Measurements from ENCODE around the gene RAC2.
"Not testable (repeated sequence)": the region's sequence is repeated elsewhere in the genome, so short reads cannot be mapped to it uniquely, and the experiment has no call there.

The RAC2 gene

DNA sequence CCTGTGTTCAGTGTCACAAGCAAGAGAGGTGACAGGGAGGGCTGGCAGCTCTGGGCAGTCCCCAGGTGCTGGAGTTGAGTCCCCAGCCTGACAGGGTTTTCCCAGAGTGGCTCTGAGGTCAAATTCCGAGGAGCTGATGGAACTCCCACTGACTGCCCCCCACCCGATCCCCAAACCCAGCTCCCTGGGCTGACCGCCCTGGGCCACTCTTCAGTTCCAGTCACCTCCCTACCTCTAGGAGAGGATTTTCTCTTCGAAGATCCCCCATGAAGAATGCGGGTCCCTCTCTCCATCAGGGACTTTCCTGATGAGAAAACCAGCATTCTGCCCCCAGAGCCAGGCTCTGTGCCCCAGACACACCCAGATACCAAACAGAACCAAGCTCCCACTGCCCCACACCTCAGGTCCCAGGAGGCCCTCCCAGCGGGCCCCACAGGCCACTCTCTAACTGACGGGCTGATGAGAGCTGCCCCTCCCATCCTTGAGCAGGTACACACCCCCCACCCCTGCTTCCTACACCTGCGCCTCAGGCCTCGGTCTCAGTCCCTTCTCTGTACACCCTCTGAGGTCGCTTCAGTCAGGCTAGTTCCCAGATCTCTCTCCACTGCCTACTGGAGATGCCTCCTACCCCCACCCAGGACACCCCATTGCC, 12.1 kb upstream of the RAC2 start:
- no peak overlapping the region for H3K4me3 ChIP-seq (ENCODE audit: low read depth, low read length)

DNA sequence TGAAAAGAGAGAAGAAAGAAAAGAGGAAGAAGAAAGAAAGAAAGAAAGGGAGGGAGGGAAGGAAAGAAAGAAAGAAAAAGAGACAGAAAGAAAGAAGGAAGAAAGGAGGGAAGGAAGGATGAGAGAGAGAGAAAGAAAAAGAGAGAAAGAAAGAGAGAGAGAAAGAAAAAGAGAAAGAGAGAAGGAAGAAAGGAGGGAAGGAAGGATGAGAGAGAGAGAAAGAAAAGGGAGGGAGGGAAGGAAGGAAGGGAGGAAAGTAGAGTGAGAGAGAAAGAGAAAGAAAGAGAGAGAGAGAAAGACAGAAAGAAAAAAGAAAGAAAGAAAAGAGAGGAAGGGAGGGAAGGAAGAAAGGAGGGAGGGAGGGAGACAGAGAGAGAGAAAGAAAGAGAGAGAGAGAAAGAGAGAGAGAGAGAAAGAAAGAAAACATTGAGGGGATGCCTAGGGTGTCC, 11.5 kb upstream of the RAC2 start:
- H3K4me3 ChIP-seq (ENCODE audit: low read depth, low read length), result no peak overlapping the region

DNA sequence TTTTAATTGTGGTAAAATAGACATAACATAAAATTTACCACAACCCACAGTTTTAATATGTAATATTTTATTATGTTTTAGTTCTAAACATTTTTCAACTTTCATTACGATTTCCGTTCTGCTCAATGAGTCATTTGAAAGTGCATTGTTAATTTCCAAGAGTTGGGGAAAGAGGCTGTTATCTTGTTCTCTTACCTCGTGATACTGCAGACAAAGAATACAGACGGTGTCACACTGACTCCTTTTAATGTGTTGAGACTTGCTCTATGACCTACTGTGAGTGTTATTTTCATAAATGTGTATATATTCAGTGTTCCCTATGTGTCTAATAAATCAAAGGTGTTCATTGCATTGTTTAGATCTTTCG, 10.8 kb upstream of the RAC2 start:
- no peak overlapping the region for H3K4me3 ChIP-seq (ENCODE audit: low read depth, low read length)

DNA sequence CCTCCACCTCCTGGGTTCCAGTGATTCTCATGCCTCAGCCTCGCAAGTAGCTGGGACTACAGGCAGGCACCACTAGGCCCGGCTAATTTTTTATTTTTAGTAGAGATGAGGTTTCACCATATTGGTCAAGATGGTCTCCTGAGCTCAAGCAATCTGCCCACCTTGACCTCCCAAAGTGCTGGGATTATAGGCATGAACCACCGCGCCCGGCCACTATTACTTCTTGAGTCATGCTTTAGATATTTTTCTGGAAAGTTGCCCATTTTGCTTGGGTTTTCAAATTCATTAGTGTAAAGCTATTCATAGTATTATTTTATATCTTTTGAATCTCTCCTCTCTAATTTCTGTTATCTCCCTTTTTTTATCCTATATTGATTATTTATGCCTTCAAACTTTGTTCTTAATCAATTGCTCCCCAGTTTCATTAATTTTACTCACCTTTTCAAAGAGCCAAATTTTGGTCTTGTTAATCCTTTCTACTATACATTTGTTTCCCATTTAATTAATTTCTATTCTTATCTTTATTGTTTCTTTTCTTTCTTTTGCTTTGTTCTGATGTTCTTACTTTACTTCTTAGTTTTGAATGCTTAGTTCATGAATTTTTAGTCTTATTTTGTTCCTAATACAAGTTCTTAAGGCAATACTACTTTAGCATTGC, 10.3 kb upstream of the RAC2 start:
- no peak overlapping the region for H3K4me3 ChIP-seq (ENCODE audit: low read depth, low read length)

DNA sequence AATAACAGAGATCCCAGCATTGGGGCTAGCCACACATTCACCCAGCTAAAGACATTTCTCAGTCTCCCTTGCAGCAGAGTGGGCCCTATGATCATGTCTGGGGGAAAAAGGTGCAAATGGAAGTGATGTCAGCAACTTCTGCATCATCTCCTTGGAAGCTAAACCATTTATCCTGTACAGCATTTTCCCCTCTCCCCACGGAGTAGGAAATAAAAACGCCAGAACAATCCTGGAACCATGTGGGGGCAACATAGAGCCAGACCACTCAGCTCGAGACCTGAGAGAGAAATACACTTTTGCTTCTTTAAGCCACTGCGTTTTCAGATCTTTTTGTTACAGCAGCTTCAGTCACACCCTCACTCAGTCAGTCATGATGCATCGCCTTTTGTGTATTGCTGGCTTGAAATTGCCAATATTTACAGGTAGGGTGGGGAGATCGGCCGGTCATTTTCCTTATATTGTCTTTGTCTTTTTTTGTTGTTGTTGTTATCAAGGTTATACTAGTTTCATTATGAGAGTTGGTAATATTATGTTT, 9.1 kb upstream of the RAC2 start:
- no peak overlapping the region for H3K4me3 ChIP-seq (ENCODE audit: low read depth, low read length)

DNA sequence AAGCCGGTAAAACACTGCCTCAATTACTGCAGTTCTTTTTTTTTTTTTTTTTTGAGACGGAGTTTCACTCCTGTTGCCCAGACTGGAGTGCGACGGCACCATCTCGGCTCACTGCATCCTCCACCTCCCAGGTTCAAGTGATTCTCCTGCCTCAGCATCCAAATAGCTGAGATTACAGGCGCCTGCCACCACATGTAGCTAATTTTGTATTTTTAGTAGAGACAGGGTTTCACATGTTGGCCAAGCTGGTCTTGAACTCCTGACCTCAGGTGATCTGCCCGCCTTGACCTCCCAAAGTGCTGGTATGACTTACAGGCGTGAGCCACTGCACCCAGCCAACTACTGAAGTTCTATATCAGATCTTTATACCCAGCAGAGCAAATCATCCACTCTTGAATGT, 7.8 kb upstream of the RAC2 start:
- not testable (repeated sequence) for H3K4me3 ChIP-seq (ENCODE audit: low read depth, low read length)

DNA sequence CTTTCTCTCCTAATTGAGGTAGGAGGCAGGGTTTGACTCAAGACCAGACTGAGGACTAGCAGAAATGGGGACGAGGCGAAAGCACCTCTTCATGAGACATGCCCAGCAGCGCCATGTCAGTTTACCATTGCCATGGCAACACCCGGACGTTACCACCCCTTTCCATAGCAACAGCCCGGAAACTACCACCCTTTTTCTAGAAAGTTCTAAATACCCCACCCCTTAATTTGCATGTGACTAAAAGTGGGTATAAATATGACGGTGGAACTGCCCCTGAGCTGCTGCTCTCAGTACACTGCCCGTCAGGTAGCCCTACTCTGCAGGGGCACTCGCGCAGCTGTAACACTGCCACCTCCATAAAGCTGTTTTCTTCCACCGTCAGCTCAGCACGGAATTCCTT, 5.9 kb upstream of the RAC2 start:
- no peak overlapping the region for H3K4me3 ChIP-seq (ENCODE audit: low read depth, low read length)

DNA sequence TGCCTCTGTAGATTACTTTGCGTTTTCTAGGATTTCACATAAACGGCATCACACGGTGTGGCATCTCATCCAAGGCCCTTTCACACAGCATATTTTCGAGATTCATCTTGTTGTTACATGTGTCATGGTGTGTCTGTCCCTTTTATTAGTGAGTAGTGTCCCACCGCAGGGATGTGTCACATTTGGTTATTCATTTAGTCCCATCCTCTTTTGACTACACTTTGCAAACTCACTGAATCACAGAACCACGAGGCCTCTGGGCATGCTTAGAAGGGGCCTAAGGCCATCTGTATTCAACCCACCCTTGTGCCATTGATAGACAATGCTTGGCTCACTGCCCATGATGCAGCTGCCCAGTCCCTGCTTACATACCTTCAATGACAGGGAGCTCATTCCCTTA, 4.2 kb upstream of the RAC2 start:
- H3K4me3 ChIP-seq (ENCODE audit: low read depth, low read length), result no peak overlapping the region

DNA sequence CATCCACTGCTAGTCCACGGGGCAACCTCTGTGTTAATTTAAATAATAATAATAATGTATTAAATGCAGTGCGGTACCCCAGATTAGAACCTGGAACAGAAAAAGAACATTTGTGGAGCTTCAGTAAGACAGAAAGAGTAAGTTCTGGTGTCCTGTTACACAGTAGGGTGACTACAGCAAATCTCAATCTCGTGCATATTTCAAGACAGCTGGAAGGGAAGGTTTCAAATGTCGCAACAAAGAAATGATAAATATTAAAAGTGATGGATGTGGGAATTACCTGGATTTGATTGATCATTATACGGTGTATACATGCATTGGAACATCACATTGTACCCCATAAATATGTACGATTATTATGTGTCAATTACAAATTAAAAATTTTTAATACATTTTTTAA, 1.7 kb upstream of the RAC2 start:
- no peak overlapping the region for H3K4me3 ChIP-seq (ENCODE audit: low read depth, low read length)

DNA sequence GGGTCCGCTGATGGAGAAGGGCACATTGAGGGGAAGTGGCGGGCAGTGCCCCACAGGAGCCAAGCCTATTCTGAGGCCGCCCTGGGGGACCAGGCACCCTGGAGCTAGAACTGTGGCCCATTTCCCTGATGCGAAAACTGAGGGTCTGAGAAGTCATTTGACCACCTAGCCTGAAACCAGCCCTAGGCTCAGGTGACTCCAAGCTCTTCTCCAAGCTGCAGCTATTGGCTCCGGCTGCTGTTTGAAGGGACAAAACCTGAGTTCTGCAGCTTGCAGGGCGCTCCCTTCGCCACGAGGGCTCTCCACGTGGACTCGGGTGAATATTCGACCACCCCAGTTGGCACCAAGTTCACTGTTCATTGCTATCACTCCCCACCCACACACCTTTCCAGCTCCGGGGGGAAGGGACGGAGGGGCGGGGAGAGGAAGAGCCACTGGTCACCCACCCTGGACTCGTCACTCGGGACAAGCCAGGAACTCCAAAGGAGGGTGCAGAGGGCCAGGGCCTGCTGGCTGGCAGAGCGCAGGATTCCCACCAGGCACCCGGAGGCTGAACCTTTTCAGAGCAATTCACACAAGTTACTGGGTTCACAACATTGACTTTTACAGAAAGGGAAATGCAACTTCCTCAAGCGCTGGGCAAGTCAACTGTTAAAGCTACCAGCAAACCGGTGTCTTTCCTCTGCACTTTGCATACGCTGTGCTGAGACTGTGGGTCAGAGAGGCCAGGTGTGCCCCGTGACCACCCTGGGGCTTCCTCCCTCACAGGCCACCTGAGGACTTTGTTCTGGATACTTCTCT, 1.1 kb upstream of the RAC2 start:
- no peak overlapping the region for H3K4me3 ChIP-seq (ENCODE audit: low read depth, low read length)

DNA sequence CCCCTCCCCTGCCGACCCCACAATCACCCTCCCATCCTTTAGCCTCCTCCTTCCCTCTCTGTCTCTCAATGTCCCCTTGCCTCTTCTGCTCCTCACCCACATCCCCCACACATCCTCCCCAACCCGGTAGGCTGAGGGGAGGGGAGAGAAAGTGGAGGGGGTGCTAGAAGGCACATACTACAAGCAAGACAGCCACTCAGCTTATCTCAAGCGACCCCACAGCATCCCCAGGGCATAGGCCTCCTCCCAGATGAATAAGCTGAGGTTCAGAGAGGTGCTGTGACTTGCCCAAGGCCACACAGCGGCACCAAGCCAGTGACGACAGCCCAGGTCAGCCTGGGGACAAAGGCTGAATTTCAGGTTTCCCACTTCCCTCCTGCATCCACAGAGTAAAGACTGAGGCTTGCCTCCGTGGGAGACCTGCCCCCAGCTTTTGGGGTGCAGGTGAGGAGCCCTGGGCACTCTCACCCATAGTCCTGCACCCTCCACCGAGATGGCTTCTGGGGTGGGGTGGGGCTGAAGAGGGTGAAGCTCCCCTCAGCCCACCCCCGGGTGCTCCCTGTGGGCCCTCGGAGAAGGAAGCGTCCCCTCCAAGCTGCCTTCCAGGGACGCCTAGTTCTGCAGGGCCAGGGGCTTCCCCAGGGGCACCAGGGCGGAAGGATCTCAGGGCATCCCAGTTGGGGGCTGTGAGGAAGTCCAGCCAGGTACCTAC, 511 bp downstream of the RAC2 start:
- H3K4me3 ChIP-seq (ENCODE audit: low read depth, low read length), result no peak overlapping the region

DNA sequence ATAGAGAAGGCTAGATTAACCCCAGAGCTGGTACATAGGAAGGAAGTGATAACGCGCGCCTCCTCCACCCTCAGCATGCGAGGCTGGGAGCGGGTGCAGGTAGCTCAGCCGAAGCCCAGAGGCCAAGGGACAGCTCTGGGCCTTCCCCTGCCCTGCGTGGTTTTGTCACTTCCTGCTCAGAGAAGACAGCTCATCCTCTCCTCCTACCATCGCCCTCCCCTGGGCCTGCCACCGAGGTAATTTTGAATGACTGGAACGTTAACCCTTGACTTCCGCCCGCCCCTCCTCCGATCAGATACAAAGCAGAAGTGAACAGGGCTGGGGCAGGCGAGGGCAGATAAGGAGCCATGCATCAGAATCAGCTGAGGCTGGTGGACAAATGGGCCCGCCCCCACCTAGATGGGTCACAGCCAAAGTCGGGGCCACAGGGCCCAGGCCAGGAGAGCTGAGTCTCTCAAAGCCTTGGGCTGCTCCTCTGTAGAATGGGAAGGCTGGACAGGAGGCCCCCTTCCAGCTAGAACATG, 1.6 kb downstream of the RAC2 start:
- H3K4me3 ChIP-seq (ENCODE audit: low read depth, low read length), result no peak overlapping the region

DNA sequence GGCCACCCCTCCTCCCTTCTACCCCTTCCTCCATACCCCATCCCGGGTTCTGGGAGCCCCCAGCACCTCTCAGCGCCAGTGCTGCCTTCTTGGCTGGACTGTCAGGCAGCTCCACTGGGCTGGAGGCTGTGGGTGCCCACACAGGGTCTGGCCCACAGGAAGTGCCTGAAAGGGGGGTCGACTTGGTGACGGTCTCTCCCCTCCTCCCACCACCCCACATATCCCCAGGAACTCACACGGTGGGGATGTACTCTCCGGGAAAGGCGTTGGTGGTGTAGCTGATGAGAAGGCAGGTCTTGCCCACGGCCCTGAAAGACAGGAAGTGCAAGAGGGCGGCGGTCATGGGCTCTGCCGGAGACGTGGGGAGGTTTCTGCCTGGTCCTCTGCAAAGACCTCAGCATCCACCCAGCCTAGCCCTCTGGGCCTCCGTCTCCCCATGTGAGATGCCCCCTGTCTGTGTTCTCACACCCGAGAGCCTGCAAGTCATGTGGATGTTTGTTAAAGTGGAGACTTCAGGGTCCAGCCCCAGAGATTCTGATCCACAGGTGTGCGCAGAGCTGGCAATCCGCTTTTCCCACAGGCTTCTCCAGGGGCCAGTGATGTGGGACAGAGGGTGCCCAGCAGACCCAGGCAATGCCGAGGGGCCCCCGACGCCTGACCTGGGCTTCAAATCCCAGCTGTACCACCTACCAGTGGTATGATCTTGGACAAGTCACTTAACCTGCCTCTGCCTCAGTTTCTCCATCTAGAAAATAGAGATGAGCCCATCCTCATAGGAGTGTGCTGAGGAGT, 2.5 kb downstream of the RAC2 start:
- H3K4me3 ChIP-seq (ENCODE audit: low read depth, low read length), result no peak overlapping the region

DNA sequence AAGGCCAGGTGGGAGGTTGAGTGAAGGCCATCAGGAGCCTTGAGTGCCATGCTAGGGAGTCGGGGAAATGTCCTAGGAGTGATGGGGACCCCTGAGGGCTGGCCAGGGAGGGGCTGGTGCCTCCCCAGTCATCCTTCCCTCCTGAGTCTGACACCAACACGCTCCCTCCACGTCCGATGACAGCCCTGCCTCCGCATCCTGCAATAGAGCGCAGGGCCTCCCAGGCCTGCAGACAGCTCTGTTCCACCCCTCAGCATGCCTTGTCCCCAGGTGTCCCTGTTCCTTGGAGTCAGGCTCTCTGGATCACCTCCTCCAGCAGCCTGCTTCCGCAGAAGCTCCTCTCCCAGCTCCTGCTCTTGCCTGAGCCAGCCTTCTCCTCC, 3.1 kb downstream of the RAC2 start:
- H3K4me3 ChIP-seq (ENCODE audit: low read depth, low read length), result no peak overlapping the region

DNA sequence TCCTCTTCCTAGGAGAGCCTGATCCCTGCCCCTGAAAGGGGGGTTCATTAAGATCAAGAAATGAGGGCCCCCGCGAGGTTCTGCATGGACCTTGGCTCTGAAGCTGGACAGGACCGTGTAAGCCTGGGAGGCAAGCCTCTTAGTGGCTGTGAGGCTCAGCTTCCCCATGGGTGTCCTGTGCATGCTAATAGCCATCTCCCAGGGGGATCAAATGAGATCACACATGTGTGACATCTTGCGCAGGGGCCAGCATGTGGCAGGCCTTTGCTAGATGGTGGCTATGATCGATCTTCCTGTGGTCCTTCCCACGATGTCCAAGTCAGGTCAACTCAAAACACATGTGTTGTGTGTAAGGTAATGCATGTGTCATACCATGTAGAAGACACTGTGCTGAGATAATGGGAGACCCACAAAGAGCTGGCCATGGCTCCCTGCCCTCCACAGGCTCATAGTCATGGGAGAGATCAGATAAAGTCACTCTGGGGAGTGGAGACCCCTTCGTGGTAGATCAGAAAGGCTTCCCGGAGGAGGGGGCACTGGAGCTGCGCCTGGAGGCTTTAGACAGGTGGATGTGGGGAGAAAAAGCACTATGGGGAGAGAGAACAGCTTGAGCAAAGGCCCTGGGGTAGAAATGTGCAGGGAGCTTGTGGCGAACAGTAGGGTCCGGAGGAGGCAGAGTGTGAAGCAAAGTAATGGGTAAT, 3.7 kb downstream of the RAC2 start:
- H3K4me3 ChIP-seq (ENCODE audit: low read depth, low read length), result no peak overlapping the region

DNA sequence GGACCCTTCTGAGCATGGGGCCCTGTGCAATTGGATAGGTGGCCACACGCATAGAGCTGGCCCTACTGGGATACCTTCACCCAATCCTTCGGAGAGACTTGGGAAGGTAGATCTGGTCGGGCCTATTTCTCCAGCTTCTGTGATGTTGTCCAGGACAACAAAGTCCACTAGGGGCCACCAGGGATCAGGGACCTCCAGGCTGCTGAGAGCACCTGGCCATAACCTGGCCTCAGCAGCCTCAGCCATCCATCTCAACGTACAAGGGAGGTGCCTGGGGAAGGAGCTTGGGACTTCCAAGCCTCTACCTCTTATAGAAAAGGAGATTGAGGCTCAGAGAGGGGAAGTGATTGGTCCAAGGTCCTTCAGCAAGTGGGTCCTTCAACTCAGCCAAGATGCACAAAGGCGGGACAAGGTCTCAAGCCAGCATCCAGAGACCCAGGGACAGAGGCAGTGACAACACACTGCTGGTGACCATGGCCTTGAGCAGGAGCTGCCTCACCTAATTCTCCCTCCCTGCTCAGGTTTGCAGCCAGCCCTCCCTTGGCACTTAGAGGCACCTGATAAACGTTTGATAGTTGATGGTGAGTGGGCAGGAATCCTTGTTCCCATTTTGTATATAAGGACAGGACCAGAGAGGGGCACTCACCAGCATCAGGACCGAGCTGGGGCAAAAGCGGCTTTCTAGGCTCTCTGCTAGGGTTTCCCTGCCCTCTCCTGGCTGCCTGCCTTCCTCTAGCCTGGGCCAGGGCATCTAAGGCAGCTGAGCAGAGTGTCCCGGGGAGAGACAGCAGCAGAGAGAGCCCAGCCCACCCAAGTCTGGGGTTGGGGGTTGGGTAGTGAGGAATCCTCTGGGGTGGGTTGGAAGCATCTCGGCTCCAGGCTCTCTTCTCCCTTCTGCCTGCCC, 4.5 kb downstream of the RAC2 start:
- H3K4me3 ChIP-seq (ENCODE audit: low read depth, low read length), result no peak overlapping the region

DNA sequence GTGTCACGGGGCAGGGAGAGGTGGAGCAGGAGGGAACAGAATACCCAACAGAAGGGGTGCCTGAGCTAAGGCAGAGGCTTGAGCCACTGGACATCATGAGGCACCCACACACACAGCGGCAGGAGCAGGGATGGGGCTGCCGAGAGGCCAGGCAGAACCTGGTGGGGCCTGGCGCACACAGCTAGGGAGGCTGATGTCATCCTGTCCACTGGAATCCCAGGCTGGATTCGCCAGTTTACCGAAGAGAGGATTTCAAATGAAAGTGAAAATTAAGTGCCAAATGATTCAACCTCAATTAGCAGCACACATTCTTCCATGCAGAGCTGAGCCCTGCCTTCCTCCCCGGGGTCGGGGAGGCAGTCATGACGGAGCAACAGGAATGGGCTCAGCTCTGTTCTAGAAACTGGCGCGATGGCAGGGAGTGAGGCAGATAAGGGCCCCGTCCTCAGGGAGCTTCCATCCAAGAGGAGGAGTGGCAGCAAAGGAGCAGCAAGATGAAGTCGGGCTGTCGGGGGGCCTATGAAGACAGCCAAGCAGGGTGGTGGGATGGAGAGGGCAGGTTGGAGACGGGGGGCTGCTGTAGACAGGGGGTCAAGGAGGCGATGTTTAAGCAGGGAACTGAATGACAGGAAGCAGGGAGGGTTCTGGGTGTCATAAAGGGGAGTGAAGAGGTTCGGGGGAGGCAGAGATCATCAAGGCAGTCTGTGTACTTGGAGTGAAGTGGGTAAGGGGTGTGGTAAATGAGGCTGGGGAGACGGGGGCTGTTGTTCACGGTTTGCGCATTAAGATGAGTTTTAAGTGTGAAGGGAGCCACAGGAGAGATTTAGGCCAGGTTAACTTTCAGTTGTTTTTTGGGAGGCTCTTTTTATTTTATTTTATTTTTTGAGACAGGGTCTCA, 6.4 kb downstream of the RAC2 start:
- no peak overlapping the region for H3K4me3 ChIP-seq (ENCODE audit: low read depth, low read length)

All from iPS-11a (cell line).